Measurements from ENCODE around the gene KDM5D. TPM values are rescaled to one million over a fixed set of nuclear protein-coding genes. Genes with fewer than 3 reads are reported as not detected.

KDM5D gene
- total RNA-seq, 4 donors from 2014 or later, result 0.07 to 85.8 (median 66.6) TPM; not detected in 1

DNA sequence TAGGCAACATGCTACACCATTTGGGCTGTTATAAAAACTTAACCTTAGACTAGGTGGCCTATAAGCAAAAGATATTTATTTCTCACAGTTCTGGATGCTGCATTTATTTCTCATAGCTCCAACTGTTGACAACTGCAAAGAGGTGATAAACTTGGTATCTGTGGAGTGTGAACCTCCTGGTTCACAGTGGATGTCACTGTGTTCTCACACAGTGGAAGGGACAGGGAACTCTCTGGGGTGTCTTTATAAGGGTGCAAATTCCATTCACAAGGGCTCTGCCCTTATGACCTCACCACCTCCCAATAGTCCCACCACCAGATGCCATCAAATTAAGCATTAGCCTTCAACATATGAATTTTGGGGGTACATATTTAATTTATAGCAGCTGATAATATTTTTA is 46.0 kb downstream of the KDM5D start:
- H3K4me1 ChIP-seq, result no peaks in the 10 kb centered on the region
- no peak for TF ChIP-seq POLR2A (IDR thresholded peaks at IDR 0.05)
- TF ChIP-seq EP300 (IDR thresholded peaks at IDR 0.05), result no peak
- TF ChIP-seq, protein P1, sequence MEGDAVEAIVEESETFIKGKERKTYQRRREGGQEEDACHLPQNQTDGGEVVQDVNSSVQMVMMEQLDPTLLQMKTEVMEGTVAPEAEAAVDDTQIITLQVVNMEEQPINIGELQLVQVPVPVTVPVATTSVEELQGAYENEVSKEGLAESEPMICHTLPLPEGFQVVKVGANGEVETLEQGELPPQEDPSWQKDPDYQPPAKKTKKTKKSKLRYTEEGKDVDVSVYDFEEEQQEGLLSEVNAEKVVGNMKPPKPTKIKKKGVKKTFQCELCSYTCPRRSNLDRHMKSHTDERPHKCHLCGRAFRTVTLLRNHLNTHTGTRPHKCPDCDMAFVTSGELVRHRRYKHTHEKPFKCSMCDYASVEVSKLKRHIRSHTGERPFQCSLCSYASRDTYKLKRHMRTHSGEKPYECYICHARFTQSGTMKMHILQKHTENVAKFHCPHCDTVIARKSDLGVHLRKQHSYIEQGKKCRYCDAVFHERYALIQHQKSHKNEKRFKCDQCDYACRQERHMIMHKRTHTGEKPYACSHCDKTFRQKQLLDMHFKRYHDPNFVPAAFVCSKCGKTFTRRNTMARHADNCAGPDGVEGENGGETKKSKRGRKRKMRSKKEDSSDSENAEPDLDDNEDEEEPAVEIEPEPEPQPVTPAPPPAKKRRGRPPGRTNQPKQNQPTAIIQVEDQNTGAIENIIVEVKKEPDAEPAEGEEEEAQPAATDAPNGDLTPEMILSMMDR (IDR thresholded peaks at IDR 0.05), result no peak
- TF ChIP-seq POLR2AphosphoS5 (IDR thresholded peaks at IDR 0.05), result no peak
- no peak for ATAC-seq
- peaks cover 0 to 91% of the 10 kb centered on the region in 2 donors for H3K36me3 ChIP-seq
- no peak overlapping the region for H3K27ac ChIP-seq
- H3K27me3 ChIP-seq, result no peaks in the 10 kb centered on the region
- no peak overlapping the region for H3K4me3 ChIP-seq
- no peaks in the 10 kb centered on the region for H3K9me3 ChIP-seq

DNA sequence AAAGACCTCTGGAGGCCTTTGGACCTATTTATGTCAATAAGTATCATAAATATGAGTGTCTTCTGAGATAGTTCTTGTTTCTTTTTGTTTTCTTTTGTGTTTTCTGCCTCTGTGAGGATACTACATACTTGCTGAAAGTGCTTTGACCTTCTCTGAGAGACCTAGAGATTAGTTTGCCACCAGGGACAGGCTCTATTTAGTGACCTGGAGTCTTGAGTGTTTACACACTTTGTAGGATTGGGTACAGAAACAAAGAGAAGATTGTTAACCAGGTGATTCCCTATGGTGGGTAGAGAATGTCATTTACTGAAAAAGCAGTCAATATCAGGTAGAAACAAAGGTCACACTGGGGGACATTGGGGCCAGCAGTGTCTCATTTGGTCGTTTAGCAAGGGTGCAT is 63.7 kb downstream of the KDM5D start:
- no peaks in the 10 kb centered on the region for H3K27me3 ChIP-seq
- no peak overlapping the region for H3K27ac ChIP-seq
- no peaks in the 10 kb centered on the region for H3K4me1 ChIP-seq
- WGBS, 2 donors (ENCODE audit: low coverage in 1 of 2), result 67% methylated on average over 1 of the region's 1 CpG; no CpG with 5 or more reads in 1 of the 2 donors
- no peak overlapping the region for H3K4me3 ChIP-seq
- TF ChIP-seq POLR2AphosphoS5 (IDR thresholded peaks at IDR 0.05) (no peak), EP300 (IDR thresholded peaks at IDR 0.05) (no peak), POLR2A (IDR thresholded peaks at IDR 0.05) (no peak)
- TF ChIP-seq, protein P1 (IDR thresholded peaks at IDR 0.05), result no peak
- peaks cover 0 to 12% (median 0%) of the 10 kb centered on the region in 3 donors for H3K9me3 ChIP-seq
- no peaks in the 10 kb centered on the region for H3K36me3 ChIP-seq
- no peak for ATAC-seq
